Spleen (tissue), 7 donors: ENCODE results near the gene TUBA1B.

Experiments
- POLR2A ChIP-seq, 3 donors: fragments of 450-650 bp; IDR thresholded peaks; one replicate each; pipeline ENCODE4 v1.5.1; 2017; ENCODE audit warnings: antibody characterized with exemption in 3 of 3, mild to moderate bottlenecking in 1 of 3
- POLR2AphosphoS5 ChIP-seq, 3 donors: sonication (generic); formaldehyde crosslinking; IDR thresholded peaks; one replicate each; pipeline ENCODE4 v1.5.1; 2017; ENCODE audit warnings: antibody characterized with exemption in 3 of 3
- TF ChIP-seq, protein P1 (sequence below), 11 experiments: fragments of 200-600 bp in 7 of 11; fragments of 450-650 bp in 4 of 11; sonication (generic) in 4 of 11; IDR thresholded peaks in 8 of 11; conservative IDR thresholded peaks in 3 of 11; 1 replicate in 7 of 11; 2 replicates in 4 of 11; pipeline versions ENCODE4 v1.4.0 to v1.8.0; 2016 to 2021; ENCODE audit warnings: antibody characterized with exemption in 11 of 11, inconsistent platforms in 4 of 11, mild to moderate bottlenecking in 1 of 11
- donor health status: DM: no; HTN: no; CAD: no; lungs with moderate emphysema.
- donor health status: DM: no; HTN: no; CAD: no.
- donor health status: DM: no; HTN: no; CAD: no.

DNA sequence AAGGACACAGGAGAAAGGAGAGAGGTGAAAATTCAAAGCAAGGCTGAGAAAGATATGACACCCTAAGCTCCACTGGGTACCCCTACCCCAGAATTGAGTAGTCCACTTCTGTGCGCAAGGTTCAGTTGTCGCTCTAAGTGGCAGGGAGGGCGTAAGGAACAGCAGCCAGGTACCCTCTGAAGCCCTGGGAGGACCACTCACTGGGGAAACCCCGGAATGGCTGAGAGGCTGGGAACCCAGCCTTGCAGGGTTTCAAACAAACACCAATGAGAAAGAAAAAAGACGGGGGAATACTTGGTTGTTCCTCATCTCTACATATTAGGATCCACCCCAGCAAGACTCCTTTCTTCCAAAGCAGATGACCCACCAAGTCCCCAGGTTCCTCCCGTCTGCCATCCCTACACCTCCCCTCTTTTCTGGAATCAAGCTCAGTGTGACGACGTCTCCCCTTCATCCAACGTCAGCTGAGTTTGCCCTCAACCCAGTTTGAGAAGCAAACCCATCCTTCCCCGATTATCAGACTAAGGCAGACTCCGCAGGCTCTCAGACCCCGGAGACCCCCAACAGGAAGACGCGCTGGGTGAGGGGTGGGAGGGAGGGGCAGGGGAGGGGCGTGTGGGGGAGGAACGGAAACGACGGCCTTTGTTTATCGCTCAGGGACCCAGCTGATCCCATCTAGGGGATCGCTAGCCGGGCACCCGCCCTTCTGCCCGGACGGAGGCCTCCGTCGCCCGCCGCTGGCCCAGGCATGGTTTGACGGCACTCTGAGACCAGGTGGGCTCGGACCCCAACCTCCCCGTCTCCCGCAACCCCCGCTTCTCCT lies 21.3 kb downstream of the TUBA1B start:
- TF ChIP-seq, protein P1, sequence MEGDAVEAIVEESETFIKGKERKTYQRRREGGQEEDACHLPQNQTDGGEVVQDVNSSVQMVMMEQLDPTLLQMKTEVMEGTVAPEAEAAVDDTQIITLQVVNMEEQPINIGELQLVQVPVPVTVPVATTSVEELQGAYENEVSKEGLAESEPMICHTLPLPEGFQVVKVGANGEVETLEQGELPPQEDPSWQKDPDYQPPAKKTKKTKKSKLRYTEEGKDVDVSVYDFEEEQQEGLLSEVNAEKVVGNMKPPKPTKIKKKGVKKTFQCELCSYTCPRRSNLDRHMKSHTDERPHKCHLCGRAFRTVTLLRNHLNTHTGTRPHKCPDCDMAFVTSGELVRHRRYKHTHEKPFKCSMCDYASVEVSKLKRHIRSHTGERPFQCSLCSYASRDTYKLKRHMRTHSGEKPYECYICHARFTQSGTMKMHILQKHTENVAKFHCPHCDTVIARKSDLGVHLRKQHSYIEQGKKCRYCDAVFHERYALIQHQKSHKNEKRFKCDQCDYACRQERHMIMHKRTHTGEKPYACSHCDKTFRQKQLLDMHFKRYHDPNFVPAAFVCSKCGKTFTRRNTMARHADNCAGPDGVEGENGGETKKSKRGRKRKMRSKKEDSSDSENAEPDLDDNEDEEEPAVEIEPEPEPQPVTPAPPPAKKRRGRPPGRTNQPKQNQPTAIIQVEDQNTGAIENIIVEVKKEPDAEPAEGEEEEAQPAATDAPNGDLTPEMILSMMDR (IDR thresholded peaks at IDR 0.05 in 8 of 11, conservative IDR thresholded peaks at IDR 0.05 in 3 of 11): no peak
- TF ChIP-seq POLR2AphosphoS5 (IDR thresholded peaks at IDR 0.05): no peak
- TF ChIP-seq POLR2A (IDR thresholded peaks at IDR 0.05): no peak
